ENCODE results near the gene PCA3. TPM values are rescaled to one million over a fixed set of nuclear protein-coding genes. Genes with fewer than 3 reads are reported as not detected.

The PCA3 gene
- total RNA-seq, 1 experiment from 2014 or later = not detected

DNA sequence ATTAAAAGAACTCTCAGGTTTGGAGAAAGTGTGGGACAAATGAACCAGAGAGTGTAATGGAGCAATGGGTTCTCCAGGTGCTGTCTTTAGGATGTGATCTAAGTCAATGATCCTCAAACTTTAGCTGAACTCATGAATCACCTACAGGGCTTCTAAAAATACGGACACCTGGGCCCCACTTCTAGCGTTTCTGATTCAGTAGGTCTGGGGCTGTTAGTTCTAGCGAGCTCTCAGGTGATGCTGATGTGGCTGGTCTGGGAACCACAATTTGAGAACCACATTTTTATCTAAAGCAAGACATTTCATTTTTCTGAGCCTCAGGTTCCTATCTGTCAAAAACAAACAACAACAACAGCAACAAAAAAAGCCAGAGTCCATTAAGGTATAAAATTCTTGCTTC lies 35.1 kb upstream of the PCA3 start:
- peaks cover 16% of the 10 kb centered on the region for H3K27me3 Mint-ChIP-seq (ENCODE audit: unreplicated experiment)
- no peaks in the 10 kb centered on the region for H3K36me3 Mint-ChIP-seq (ENCODE audit: insufficient read depth, unreplicated experiment)
- H3K4me1 Mint-ChIP-seq (ENCODE audit: low read depth, unreplicated experiment) = no peaks in the 10 kb centered on the region
- H3K4me3 Mint-ChIP-seq (ENCODE audit: low read depth, unreplicated experiment) = no peak overlapping the region
- no peaks in the 10 kb centered on the region for H3K9me3 Mint-ChIP-seq (ENCODE audit: low read depth, unreplicated experiment)
- H3K27ac Mint-ChIP-seq (ENCODE audit: unreplicated experiment) = no peak overlapping the region
- no peak for TF ChIP-seq CTCF (IDR thresholded peaks at IDR 0.05; ENCODE audit: unreplicated experiment)
- no peak for DNase-seq
- BruUV-seq (replicated peaks) = no TSS peak
- CTCF ChIA-PET = interaction anchor here (0.6 kb wide), 1 partner anchor 250 kb away, joined by 5 read pairs; no protein-coding TSS in a partner anchor
- intact Hi-C loops (cut with micrococcal nuclease; ENCODE audit: unreplicated experiment) = no loop called here

DNA sequence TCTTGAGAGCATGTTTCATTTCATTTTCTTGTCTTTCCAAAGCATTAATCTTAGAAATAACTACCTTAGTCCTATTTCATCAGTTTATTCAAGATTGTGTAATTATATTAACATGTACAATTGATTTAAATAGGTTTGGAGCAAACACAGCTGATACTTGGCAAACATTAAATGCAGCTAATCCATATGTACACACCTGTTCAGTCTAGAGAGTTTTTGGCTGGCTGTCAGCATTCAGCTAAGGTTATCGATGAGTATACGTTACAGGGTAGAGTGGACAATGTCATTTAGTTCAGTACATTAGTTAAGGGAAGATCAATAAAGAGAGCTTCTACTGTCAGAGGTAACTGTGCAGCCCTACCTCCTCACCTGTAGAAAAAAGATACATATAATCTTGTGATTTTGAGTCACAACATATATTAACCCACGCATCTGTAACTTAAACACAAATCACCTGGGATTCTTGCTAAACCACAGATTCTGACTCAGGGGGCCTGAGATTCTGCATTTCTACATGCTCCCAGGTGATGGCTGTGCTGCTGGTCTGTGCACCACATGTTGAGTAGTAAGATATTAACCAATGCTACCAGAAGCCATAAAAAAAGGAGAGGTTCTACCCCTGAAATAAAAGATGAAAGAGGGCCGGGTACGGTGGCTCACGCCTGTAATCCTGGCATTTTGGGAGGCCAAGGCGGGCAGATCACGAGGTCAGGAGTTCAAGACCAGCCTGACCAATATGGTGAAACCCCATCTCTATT lies 34.1 kb upstream of the PCA3 start:
- CTCF ChIA-PET = interaction anchor here (0.6 kb wide), 1 partner anchor 249 kb away, joined by 5 read pairs; no protein-coding TSS in a partner anchor
- no peak overlapping the region for H3K4me3 Mint-ChIP-seq (ENCODE audit: low read depth, unreplicated experiment)

GRCh38 chr9:76730801-76731200 lies 33.4 kb upstream of the PCA3 start:
- no peaks in the 10 kb centered on the region for H3K36me3 Mint-ChIP-seq (ENCODE audit: insufficient read depth, unreplicated experiment)
- DNase-seq = no peak
- no peak for TF ChIP-seq CTCF (IDR thresholded peaks at IDR 0.05; ENCODE audit: unreplicated experiment)
- H3K27me3 Mint-ChIP-seq (ENCODE audit: unreplicated experiment) = peaks cover 23% of the 10 kb centered on the region
- CTCF ChIA-PET = no interaction called here
- no peaks in the 10 kb centered on the region for H3K9me3 Mint-ChIP-seq (ENCODE audit: low read depth, unreplicated experiment)
- H3K4me1 Mint-ChIP-seq (ENCODE audit: low read depth, unreplicated experiment) = no peaks in the 10 kb centered on the region
- H3K4me3 Mint-ChIP-seq (ENCODE audit: low read depth, unreplicated experiment) = no peak overlapping the region
- no peak overlapping the region for H3K27ac Mint-ChIP-seq (ENCODE audit: unreplicated experiment)
- intact Hi-C loops (cut with micrococcal nuclease; ENCODE audit: unreplicated experiment) = no loop called here
- BruUV-seq (replicated peaks) = no TSS peak

More for the DNA sequence above, 34.1 kb upstream of the PCA3 start:
- H3K36me3 Mint-ChIP-seq (ENCODE audit: insufficient read depth, unreplicated experiment) = no peaks in the 10 kb centered on the region
- no peak for TF ChIP-seq CTCF (IDR thresholded peaks at IDR 0.05; ENCODE audit: unreplicated experiment)
- H3K9me3 Mint-ChIP-seq (ENCODE audit: low read depth, unreplicated experiment) = no peaks in the 10 kb centered on the region
- intact Hi-C loops (cut with micrococcal nuclease; ENCODE audit: unreplicated experiment) = no loop called here
- H3K27me3 Mint-ChIP-seq (ENCODE audit: unreplicated experiment) = peaks cover 23% of the 10 kb centered on the region
- no TSS peak for BruUV-seq (replicated peaks)
- no peaks in the 10 kb centered on the region for H3K4me1 Mint-ChIP-seq (ENCODE audit: low read depth, unreplicated experiment)
- no peak overlapping the region for H3K27ac Mint-ChIP-seq (ENCODE audit: unreplicated experiment)
- DNase-seq = no peak

DNA sequence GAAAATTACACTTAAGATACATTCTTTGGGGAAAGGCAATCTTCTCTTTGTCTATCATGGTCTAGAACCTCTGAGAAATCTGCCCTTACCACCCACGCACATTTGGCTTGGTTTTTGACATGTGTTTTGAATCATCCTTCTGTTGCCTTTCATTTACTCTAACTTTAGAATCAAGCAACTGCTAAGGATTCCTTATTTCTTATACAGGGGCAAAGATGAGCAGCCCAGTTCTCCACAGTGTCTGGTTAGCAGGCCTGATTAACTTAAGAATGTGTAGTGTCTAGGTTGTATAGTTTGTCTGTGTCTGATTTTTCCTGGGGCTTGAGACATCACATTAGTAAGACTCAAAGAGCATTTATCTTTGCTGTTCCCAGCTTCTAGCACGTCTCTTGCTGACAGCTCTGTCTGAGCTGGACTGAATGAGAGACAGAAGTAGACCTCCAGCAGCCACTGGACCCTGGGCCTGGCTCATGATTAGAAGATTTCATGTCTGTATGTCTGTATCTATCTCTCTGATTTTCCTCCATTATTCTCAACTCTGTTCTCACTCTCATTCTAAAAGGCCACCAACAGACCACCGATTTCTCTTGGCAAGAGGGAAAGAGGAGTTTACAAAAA lies 31.8 kb upstream of the PCA3 start:
- no peak overlapping the region for H3K27ac Mint-ChIP-seq (ENCODE audit: unreplicated experiment)
- no peaks in the 10 kb centered on the region for H3K9me3 Mint-ChIP-seq (ENCODE audit: low read depth, unreplicated experiment)
- no peaks in the 10 kb centered on the region for H3K36me3 Mint-ChIP-seq (ENCODE audit: insufficient read depth, unreplicated experiment)
- CTCF ChIA-PET = no interaction called here
- no peaks in the 10 kb centered on the region for H3K4me1 Mint-ChIP-seq (ENCODE audit: low read depth, unreplicated experiment)
- H3K27me3 Mint-ChIP-seq (ENCODE audit: unreplicated experiment) = peaks cover 23% of the 10 kb centered on the region
- DNase-seq = no peak
- intact Hi-C loops (cut with micrococcal nuclease; ENCODE audit: unreplicated experiment) = no loop called here
- BruUV-seq (replicated peaks) = no TSS peak
- H3K4me3 Mint-ChIP-seq (ENCODE audit: low read depth, unreplicated experiment) = no peak overlapping the region
- no peak for TF ChIP-seq CTCF (IDR thresholded peaks at IDR 0.05; ENCODE audit: unreplicated experiment)

Measured in Calu3 (cell line).